Measurements from ENCODE around the gene WDR62. TPM values are rescaled to one million over a fixed set of nuclear protein-coding genes. Genes with fewer than 3 reads are reported as not detected.
"Not testable (repeated sequence)": the region's sequence is repeated elsewhere in the genome, so short reads cannot be mapped to it uniquely, and the experiment has no call there.

The WDR62 gene
- total and polyA plus RNA-seq, 2 experiments from 2014 or later = 2.1 to 13.4 TPM

- H3K4me3 ChIP-seq = no peak overlapping the region
- no peaks in the 10 kb centered on the region for H3K36me3 ChIP-seq
- no peaks in the 10 kb centered on the region for H3K27me3 ChIP-seq
- no peak for DNase-seq (ENCODE audit: low read depth in 1 of 2, low spot score in 1 of 2)
- H3K9me3 ChIP-seq (ENCODE audit: low read depth) = no peaks in the 10 kb centered on the region
- no peak overlapping the region for H3K27ac ChIP-seq
- TF ChIP-seq, protein P1, sequence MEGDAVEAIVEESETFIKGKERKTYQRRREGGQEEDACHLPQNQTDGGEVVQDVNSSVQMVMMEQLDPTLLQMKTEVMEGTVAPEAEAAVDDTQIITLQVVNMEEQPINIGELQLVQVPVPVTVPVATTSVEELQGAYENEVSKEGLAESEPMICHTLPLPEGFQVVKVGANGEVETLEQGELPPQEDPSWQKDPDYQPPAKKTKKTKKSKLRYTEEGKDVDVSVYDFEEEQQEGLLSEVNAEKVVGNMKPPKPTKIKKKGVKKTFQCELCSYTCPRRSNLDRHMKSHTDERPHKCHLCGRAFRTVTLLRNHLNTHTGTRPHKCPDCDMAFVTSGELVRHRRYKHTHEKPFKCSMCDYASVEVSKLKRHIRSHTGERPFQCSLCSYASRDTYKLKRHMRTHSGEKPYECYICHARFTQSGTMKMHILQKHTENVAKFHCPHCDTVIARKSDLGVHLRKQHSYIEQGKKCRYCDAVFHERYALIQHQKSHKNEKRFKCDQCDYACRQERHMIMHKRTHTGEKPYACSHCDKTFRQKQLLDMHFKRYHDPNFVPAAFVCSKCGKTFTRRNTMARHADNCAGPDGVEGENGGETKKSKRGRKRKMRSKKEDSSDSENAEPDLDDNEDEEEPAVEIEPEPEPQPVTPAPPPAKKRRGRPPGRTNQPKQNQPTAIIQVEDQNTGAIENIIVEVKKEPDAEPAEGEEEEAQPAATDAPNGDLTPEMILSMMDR (IDR thresholded peaks at IDR 0.05; ENCODE audit: low read depth, low read length) = no peak
- no peaks in the 10 kb centered on the region for H3K4me1 ChIP-seq (ENCODE audit: low read depth)
These were observed 10.1 kb downstream of the WDR62 start for GRCh38 chr19:36064826-36065225.

- H3K36me3 ChIP-seq = no peaks in the 10 kb centered on the region
- no peak overlapping the region for H3K27ac ChIP-seq
- TF ChIP-seq, protein P1 (IDR thresholded peaks at IDR 0.05; ENCODE audit: low read depth, low read length) = no peak
These were observed 13.0 kb downstream of the WDR62 start for GRCh38 chr19:36067681-36068080.

DNA sequence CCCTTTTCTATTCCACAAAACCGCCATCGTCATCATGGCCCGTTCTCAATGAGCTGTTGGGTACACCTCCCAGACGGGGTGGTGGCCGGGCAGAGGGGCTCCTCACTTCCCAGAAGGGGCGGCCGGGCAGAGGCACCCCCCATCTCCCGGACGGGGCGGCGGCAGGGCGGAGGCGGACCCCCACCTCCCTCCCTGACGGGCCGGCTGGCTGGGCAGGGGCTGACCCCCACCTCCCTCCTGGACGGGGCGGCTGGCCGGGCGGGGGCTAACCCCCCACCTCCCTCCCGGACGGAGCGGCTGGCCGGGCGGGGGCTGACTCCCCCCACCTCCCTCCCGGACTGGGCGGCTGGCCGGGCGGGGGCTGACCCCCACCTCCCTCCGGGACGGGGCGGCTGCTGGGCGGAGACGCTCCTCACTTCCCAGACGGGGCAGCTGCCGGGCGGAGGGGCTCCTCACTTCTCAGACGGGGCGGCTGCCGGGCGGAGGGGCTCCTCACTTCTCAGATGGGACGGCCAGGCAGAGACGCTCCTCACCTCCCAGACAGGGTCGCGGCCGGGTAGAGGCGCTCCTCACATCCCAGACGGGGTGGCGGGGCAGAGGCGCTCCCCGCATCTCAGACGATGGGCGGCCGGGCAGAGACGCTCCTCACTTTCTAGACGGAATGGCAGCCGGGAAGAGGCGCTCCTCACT, 14.3 kb downstream of the WDR62 start:
- H3K9me3 ChIP-seq (ENCODE audit: low read depth); H3K36me3 ChIP-seq; H3K4me3 ChIP-seq; H3K4me1 ChIP-seq (ENCODE audit: low read depth); H3K27me3 ChIP-seq; DNase-seq (ENCODE audit: low read depth in 1 of 2, low spot score in 1 of 2); H3K27ac ChIP-seq: not testable (repeated sequence)

More at GRCh38 chr19:36067681-36068080, 13.0 kb downstream of the WDR62 start:
- peaks cover 5% of the 10 kb centered on the region for H3K4me1 ChIP-seq (ENCODE audit: low read depth)
- H3K4me3 ChIP-seq = no peak overlapping the region
- H3K9me3 ChIP-seq (ENCODE audit: low read depth) = no peaks in the 10 kb centered on the region
- H3K27me3 ChIP-seq = no peaks in the 10 kb centered on the region
- DNase-seq (ENCODE audit: low read depth in 1 of 2, low spot score in 1 of 2) = no peak

DNA sequence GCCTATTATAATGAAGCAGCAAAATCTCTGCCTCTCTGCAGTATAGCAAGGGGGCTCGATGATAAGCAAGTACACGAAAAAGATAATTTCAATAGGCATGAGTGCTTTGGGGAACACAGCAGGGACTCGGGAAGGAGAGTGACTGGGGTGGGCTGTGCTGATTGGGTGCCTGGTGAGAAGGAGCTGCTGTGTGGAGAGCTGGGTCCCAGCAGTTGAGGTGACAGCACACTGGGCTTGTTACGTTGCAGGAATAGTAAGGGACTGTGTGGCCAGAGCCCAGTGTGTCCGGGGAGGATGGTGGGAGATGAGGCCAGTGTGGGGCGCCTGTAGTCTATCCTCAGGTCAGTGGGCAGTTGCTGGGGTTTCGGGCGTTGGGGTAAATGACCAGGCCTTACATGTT, 17.4 kb downstream of the WDR62 start:
- no peak overlapping the region for H3K4me3 ChIP-seq
- H3K4me1 ChIP-seq (ENCODE audit: low read depth) = peaks cover 5% of the 10 kb centered on the region
- H3K36me3 ChIP-seq = no peaks in the 10 kb centered on the region
- TF ChIP-seq, protein P1 (IDR thresholded peaks at IDR 0.05; ENCODE audit: low read depth, low read length) = no peak
- no peak overlapping the region for H3K27ac ChIP-seq
- peak in 1 of 2 donors; percentile 72 for DNase-seq (ENCODE audit: low read depth in 1 of 2, low spot score in 1 of 2)
- H3K9me3 ChIP-seq (ENCODE audit: low read depth) = no peaks in the 10 kb centered on the region
- H3K27me3 ChIP-seq = no peaks in the 10 kb centered on the region

DNA sequence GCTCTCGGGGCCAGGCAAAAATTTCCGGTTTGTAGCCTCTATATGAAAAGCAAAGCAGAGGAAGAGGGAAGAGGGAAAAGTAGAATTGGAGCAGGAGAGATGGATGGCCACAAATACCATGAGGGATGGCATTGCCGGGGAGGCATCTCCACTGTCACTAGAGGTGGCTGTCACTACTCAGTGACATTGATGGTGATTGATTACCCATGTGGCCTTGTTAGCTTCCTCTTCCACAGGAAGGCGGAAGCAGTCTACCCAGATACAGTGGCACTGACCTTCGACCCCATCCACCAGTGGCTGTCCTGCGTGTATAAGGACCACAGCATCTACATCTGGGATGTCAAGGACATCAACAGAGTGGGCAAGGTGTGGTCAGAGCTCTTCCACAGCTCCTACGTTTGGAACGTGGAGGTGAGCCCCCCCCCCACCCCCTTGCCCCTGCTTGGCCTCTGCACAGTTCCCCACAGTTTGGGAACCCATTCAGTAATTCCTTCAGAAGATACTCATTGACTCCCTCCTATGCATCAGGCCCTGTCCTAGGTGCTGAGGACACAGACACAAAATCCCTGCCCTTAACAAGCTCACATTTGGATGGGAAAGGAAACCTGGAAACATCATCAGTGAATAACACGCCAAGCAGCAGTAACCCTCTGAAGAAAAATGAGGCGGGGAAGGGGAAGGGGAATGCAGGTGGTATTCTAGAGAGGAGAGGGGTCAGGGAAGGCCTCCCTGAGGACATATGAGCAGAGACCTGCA, 18.6 kb downstream of the WDR62 start:
- Histone ChIP-seq H3K27ac (no peak overlapping the region), H3K9me3 (ENCODE audit: low read depth) (no peaks in the 10 kb centered on the region), H3K27me3 (no peaks in the 10 kb centered on the region), H3K36me3 (no peaks in the 10 kb centered on the region), H3K4me3 (no peak overlapping the region), H3K4me1 (ENCODE audit: low read depth) (peaks cover 5% of the 10 kb centered on the region)
- DNase-seq (ENCODE audit: low read depth in 1 of 2, low spot score in 1 of 2) = no peak
- TF ChIP-seq, protein P1 (IDR thresholded peaks at IDR 0.05; ENCODE audit: low read depth, low read length) = no peak

DNA sequence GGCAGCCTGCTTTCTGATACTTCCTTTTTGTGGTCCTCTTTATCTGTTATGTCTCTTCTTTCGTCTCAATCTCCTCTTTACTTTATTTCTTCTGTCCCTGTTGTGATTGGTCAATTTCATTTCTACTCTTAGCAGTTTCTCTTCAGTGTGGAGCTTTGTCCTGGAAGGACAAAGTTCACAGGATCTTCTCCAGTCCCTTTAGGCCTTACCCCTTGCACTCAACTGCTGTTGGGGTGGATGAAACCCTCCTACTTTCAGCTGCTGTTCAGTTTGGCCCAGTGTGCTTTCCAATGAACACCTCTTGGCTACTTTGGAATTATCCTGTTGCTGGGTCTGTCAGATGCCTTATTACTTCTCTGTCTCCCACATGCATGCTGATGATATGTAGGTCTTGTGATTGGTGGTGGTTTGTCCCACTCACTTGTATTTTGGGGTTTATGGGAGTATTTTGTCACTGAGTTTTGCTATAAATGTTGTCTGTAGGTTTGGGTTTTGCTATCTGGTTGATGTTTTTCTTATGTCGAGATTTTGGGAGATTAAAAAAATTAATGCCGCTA, 24.8 kb downstream of the WDR62 start:
- TF ChIP-seq, protein P1 (IDR thresholded peaks at IDR 0.05; ENCODE audit: low read depth, low read length) = no peak
- no peak for DNase-seq (ENCODE audit: low read depth in 1 of 2, low spot score in 1 of 2)
- no peaks in the 10 kb centered on the region for H3K36me3 ChIP-seq
- no peak overlapping the region for H3K4me3 ChIP-seq
- no peaks in the 10 kb centered on the region for H3K9me3 ChIP-seq (ENCODE audit: low read depth)
- no peak overlapping the region for H3K27ac ChIP-seq
- H3K27me3 ChIP-seq = no peaks in the 10 kb centered on the region
- no peaks in the 10 kb centered on the region for H3K4me1 ChIP-seq (ENCODE audit: low read depth)

Data from cardiac muscle cell (in vitro differentiated cells and primary cell).